Hepatocyte (in vitro differentiated cells): Measurements from ENCODE around the gene GAPT. TPM values are rescaled to one million over a fixed set of nuclear protein-coding genes. Genes with fewer than 3 reads are reported as not detected.

ENCODE experiments used
- DNase-seq: peaks from one replicate; pipeline ENCODE4 v3.0.0-alpha.2; 2016; ENCODE audit warnings: low spot score
- H2AFZ ChIP-seq: fragments of 200-600 bp; sonication (generic); 2 replicates; pipeline ENCODE4 v1.6.0; 2016; ENCODE audit warnings: antibody characterized with exemption, mild to moderate bottlenecking
- H3K27ac ChIP-seq: fragments of 200-600 bp; sonication (generic); 2 replicates; pipeline ENCODE4 v1.5.1; 2016; ENCODE audit warnings: mild to moderate bottlenecking
- H3K27me3 ChIP-seq: fragments of 200-600 bp; sonication (generic); 2 replicates; pipeline ENCODE4 v1.6.1; 2016
- H3K36me3 ChIP-seq: fragments of 200-600 bp; sonication (generic); replicated peaks from 2 replicates; pipeline ENCODE4 v1.5.1; 2016; ENCODE audit warnings: low read depth; ENCODE audit not compliant: insufficient read depth
- H3K4me1 ChIP-seq: fragments of 200-600 bp; sonication (generic); 2 replicates; pipeline ENCODE4 v1.5.1; 2016; ENCODE audit warnings: mild to moderate bottlenecking, moderate library complexity; ENCODE audit not compliant: insufficient read depth
- H3K4me2 ChIP-seq: fragments of 200-600 bp; sonication (generic); 2 replicates; pipeline ENCODE4 v1.6.0; 2016
- H3K4me3 ChIP-seq: fragments of 200-600 bp; sonication (generic); 2 replicates; pipeline ENCODE4 v1.5.1; 2016; ENCODE audit warnings: mild to moderate bottlenecking
- H3K79me2 ChIP-seq: fragments of 200-600 bp; sonication (generic); 2 replicates; pipeline ENCODE4 v1.6.0; 2017; ENCODE audit warnings: mild to moderate bottlenecking
- H3K9me2 ChIP-seq: fragments of 200-600 bp; sonication (generic); replicated peaks from 2 replicates; pipeline ENCODE4 v1.6.0; 2017; ENCODE audit warnings: mild to moderate bottlenecking; ENCODE audit not compliant: insufficient read depth
- H3K9me3 ChIP-seq: fragments of 200-600 bp; sonication (generic); 2 replicates; pipeline ENCODE4 v1.5.1; 2016; ENCODE audit warnings: low read depth, mild to moderate bottlenecking
- H4K20me1 ChIP-seq: fragments of 200-600 bp; sonication (generic); 2 replicates; pipeline ENCODE4 v1.6.0; 2016; ENCODE audit warnings: mild to moderate bottlenecking; ENCODE audit not compliant: insufficient read depth, poor library complexity, severe bottlenecking
- CTCF ChIP-seq: fragments of 200-600 bp; sonication (generic); IDR thresholded peaks from 2 replicates; pipeline ENCODE4 v1.5.1; 2016; ENCODE audit warnings: antibody characterized with exemption, mild to moderate bottlenecking; ENCODE audit not compliant: poor library complexity
- EZH2 ChIP-seq: fragments of 200-600 bp; sonication (generic); IDR thresholded peaks from 2 replicates; pipeline ENCODE4 v1.6.1; 2016; ENCODE audit warnings: antibody characterized with exemption, mild to moderate bottlenecking, borderline replicate concordance
- EZH2phosphoT487 ChIP-seq: fragments of 200-600 bp; sonication (generic); IDR thresholded peaks from one replicate; pipeline ENCODE4 v1.6.1; 2018; ENCODE audit warnings: antibody characterized with exemption, mild to moderate bottlenecking, low read depth, moderate library complexity; ENCODE audit not compliant: unreplicated experiment, severe bottlenecking
- WGBS: methylation state at CpG from one replicate; pipeline ENCODE4 v1.1.6; 2016; ENCODE audit warnings: low lambda C conversion rate; ENCODE audit errors: missing lambda C conversion rate; 5-methylcytosine and 5-hydroxymethylcytosine counted together
- polyA plus RNA-seq: library from polyadenylated mRNA; unstranded; fragments of >200 nt; fragmentation: Nextera tagmentation; extraction: Ambion mirVana; gene quantifications from 2 replicates; pipeline ENCODE4 v1.2.1, GENCODE V29; 2016
- total RNA-seq: library from RNA; depleted of rRNA; stranded (reverse); fragments of >200 nt; gene quantifications from 2 replicates; pipeline ENCODE4 v1.2.3, GENCODE V29; 2014

Gene GAPT
- total and polyA plus RNA-seq, 2 experiments from 2014 or later = not detected

- WGBS = 66% methylated on average over 3 of the region's 3 CpGs
- TF ChIP-seq EZH2phosphoT487 (no peak), EZH2 (no peak), CTCF (peak; percentile 11)
- no peak for DNase-seq
- H3K27ac ChIP-seq = no peak overlapping the region
- no peak overlapping the region for H3K4me2 ChIP-seq
- no peaks in the 10 kb centered on the region for H4K20me1 ChIP-seq
- H2AFZ ChIP-seq = no peak overlapping the region
- H3K79me2 ChIP-seq = no peaks in the 10 kb centered on the region
- no peaks in the 10 kb centered on the region for H3K27me3 ChIP-seq
- H3K9me2 ChIP-seq = no peaks in the 10 kb centered on the region
- H3K4me1 ChIP-seq = no peaks in the 10 kb centered on the region
- no peaks in the 10 kb centered on the region for H3K9me3 ChIP-seq
- H3K4me3 ChIP-seq = no peak overlapping the region
- H3K36me3 ChIP-seq = no peaks in the 10 kb centered on the region
Measured at GRCh38 chr5:58496488-58496887, 5.3 kb downstream of the GAPT start.

- no peak for DNase-seq
- H2AFZ ChIP-seq = no peak overlapping the region
- TF ChIP-seq EZH2 = no peak
- no peak for TF ChIP-seq EZH2phosphoT487
- TF ChIP-seq CTCF = no peak
- H3K27me3 ChIP-seq = no peaks in the 10 kb centered on the region
- no peak overlapping the region for H3K4me2 ChIP-seq
- H3K9me2 ChIP-seq = no peaks in the 10 kb centered on the region
- H3K4me3 ChIP-seq = no peak overlapping the region
- H3K9me3 ChIP-seq = no peaks in the 10 kb centered on the region
- no peaks in the 10 kb centered on the region for H4K20me1 ChIP-seq
- H3K36me3 ChIP-seq = no peaks in the 10 kb centered on the region
- WGBS = 81% methylated on average over 5 of the region's 5 CpGs
- H3K79me2 ChIP-seq = no peaks in the 10 kb centered on the region
- no peak overlapping the region for H3K27ac ChIP-seq
- no peaks in the 10 kb centered on the region for H3K4me1 ChIP-seq
Measured at GRCh38 chr5:58497386-58497785, 6.2 kb downstream of the GAPT start.

- no peaks in the 10 kb centered on the region for H4K20me1 ChIP-seq
- H3K36me3 ChIP-seq = no peaks in the 10 kb centered on the region
- H3K4me3 ChIP-seq = no peak overlapping the region
- TF ChIP-seq CTCF = no peak
- TF ChIP-seq EZH2phosphoT487 = no peak
- TF ChIP-seq EZH2 = no peak
- H3K4me1 ChIP-seq = no peaks in the 10 kb centered on the region
- no peak for DNase-seq
- H3K79me2 ChIP-seq = no peaks in the 10 kb centered on the region
- no peak overlapping the region for H3K4me2 ChIP-seq
- H3K27me3 ChIP-seq = no peaks in the 10 kb centered on the region
- no peak overlapping the region for H2AFZ ChIP-seq
- H3K9me2 ChIP-seq = no peaks in the 10 kb centered on the region
- no peak overlapping the region for H3K27ac ChIP-seq
- H3K9me3 ChIP-seq = no peaks in the 10 kb centered on the region
Measured at GRCh38 chr5:58497921-58498320, 6.7 kb downstream of the GAPT start.

GRCh38 chr5:58498340-58498942 lies 7.2 kb downstream of the GAPT start:
- Histone ChIP-seq H4K20me1 (no peaks in the 10 kb centered on the region), H3K9me3 (no peaks in the 10 kb centered on the region), H3K27ac (no peak overlapping the region), H3K36me3 (no peaks in the 10 kb centered on the region), H2AFZ (no peak overlapping the region), H3K4me2 (no peak overlapping the region), H3K27me3 (no peaks in the 10 kb centered on the region), H3K79me2 (no peaks in the 10 kb centered on the region), H3K4me1 (no peaks in the 10 kb centered on the region), H3K4me3 (no peak overlapping the region), H3K9me2 (no peaks in the 10 kb centered on the region)
- TF ChIP-seq CTCF = peak; percentile 82
- TF ChIP-seq EZH2phosphoT487 = no peak
- TF ChIP-seq EZH2 = no peak
- WGBS = 14% methylated on average over 2 of the region's 2 CpGs
- DNase-seq = peak; percentile 51
